Colonic mucosa (tissue), 4 donors: Measurements from ENCODE around the gene ITGAE. TPM values are rescaled to one million over a fixed set of nuclear protein-coding genes. Genes with fewer than 3 reads are reported as not detected.

Experiments
- DNase-seq: peaks from one replicate; pipeline ENCODE4 v3.0.0-alpha.2; 2020
- H3K27ac ChIP-seq: fragments of 200-600 bp; one replicate; pipeline ENCODE4 v1.8.0; 2021
- H3K27me3 ChIP-seq: fragments of 200-600 bp; one replicate; pipeline ENCODE4 v1.8.0; 2021
- H3K36me3 ChIP-seq: fragments of 200-600 bp; one replicate; pipeline ENCODE4 v1.8.0; 2021
- H3K4me1 ChIP-seq: fragments of 200-600 bp; one replicate; pipeline ENCODE4 v1.8.0; 2021; ENCODE audit warnings: mild to moderate bottlenecking
- H3K4me3 ChIP-seq: fragments of 200-600 bp; one replicate; pipeline ENCODE4 v1.8.0; 2021
- H3K9ac ChIP-seq, 2 donors: one replicate each; pipeline ENCODE4 v1.7.0; 2013; ENCODE audit warnings: control low read depth in 2 of 2, low read depth in 2 of 2, low read length in 2 of 2
- H3K9me3 ChIP-seq: fragments of 200-600 bp; one replicate; pipeline ENCODE4 v1.8.0; 2021
- CTCF ChIP-seq: fragments of 200-600 bp; IDR thresholded peaks from one replicate; pipeline ENCODE4 v1.8.0; 2022; ENCODE audit warnings: antibody characterized with exemption, mild to moderate bottlenecking
- intact Hi-C: fragments of 100-400 bp; cut with DNase I; formaldehyde crosslinking; loops from one replicate; pipeline ENCODE4 v1.14.1; 2022
- total RNA-seq, 2 donors: library from RNA; stranded (reverse); fragmentation: NEBNext Ultra II Directional in 1 of 2; extraction: Animal tissue kit (Norgen Biotek cat#: 25700) in 1 of 2; gene quantifications; one replicate each; pipeline ENCODE4 v1.2.1, GENCODE V29; 2021
- donor health status: healthy.
- donor health status: DM: no; HTN: no; CAD: no.
- donor health status: DM: no; HTN: no; CAD: no.

Gene ITGAE
- total RNA-seq, 2 donors from 2014 or later, result 14.7 to 14.9 TPM

GRCh38 chr17:3689262-3690093, 111.5 kb downstream of the ITGAE start:
- Histone ChIP-seq H3K9me3 (no peaks in the 10 kb centered on the region), H3K27me3 (peaks cover 3% of the 10 kb centered on the region), H3K9ac (no peak overlapping the region), H3K4me3 (no peak overlapping the region), H3K4me1 (no peaks in the 10 kb centered on the region), H3K36me3 (no peaks in the 10 kb centered on the region), H3K27ac (no peak overlapping the region)
- intact Hi-C loops, result no loop called here
- TF ChIP-seq CTCF, result no peak
- DNase-seq, result no peak

- H3K9me3 ChIP-seq, result no peaks in the 10 kb centered on the region
- H3K36me3 ChIP-seq, result no peaks in the 10 kb centered on the region
- H3K4me1 ChIP-seq, result no peaks in the 10 kb centered on the region
- DNase-seq, result no peak
- H3K9ac ChIP-seq, result no peak overlapping the region
- peaks cover 8% of the 10 kb centered on the region for H3K27me3 ChIP-seq
- intact Hi-C loops, result no loop called here
- H3K4me3 ChIP-seq, result no peak overlapping the region
- no peak overlapping the region for H3K27ac ChIP-seq
- TF ChIP-seq CTCF, result no peak
Measured at GRCh38 chr17:3688852-3689261, 112.1 kb downstream of the ITGAE start.

- DNase-seq, result no peak
- intact Hi-C loops, result no loop called here
- no peak for TF ChIP-seq CTCF
- Histone ChIP-seq H3K4me3 (no peak overlapping the region), H3K9me3 (no peaks in the 10 kb centered on the region), H3K4me1 (no peaks in the 10 kb centered on the region), H3K27ac (no peak overlapping the region), H3K36me3 (no peaks in the 10 kb centered on the region), H3K9ac (no peak overlapping the region), H3K27me3 (peaks cover 9% of the 10 kb centered on the region)
Measured at GRCh38 chr17:3688027-3688553, 112.9 kb downstream of the ITGAE start.

GRCh38 chr17:3685174-3685573, 115.8 kb downstream of the ITGAE start:
- Histone ChIP-seq H3K27ac (no peak overlapping the region), H3K27me3 (peaks cover 9% of the 10 kb centered on the region)
- intact Hi-C loops, result no loop called here

GRCh38 chr17:3683054-3683511, 117.9 kb downstream of the ITGAE start:
- Histone ChIP-seq H3K36me3 (no peaks in the 10 kb centered on the region), H3K27me3 (peaks cover 9% of the 10 kb centered on the region), H3K27ac (no peak overlapping the region), H3K4me1 (no peaks in the 10 kb centered on the region), H3K9me3 (no peaks in the 10 kb centered on the region), H3K9ac (no peak overlapping the region), H3K4me3 (no peak overlapping the region)
- no peak for DNase-seq
- peak; percentile 90 for TF ChIP-seq CTCF
- intact Hi-C loops, result no loop called here

More at GRCh38 chr17:3685174-3685573, 115.8 kb downstream of the ITGAE start:
- no peaks in the 10 kb centered on the region for H3K4me1 ChIP-seq
- no peak for DNase-seq
- H3K9me3 ChIP-seq, result no peaks in the 10 kb centered on the region
- H3K9ac ChIP-seq, result no peak overlapping the region
- no peak overlapping the region for H3K4me3 ChIP-seq
- no peaks in the 10 kb centered on the region for H3K36me3 ChIP-seq
- no peak for TF ChIP-seq CTCF
